Activated CD4-positive, alpha-beta memory T cell treated with anti-CD3 and anti-CD28 coated beads for 36 hours (primary cell): Measurements from ENCODE around the gene NAB1. TPM values are rescaled to one million over a fixed set of nuclear protein-coding genes. Genes with fewer than 3 reads are reported as not detected.
"Not testable (repeated sequence)": the region's sequence is repeated elsewhere in the genome, so short reads cannot be mapped to it uniquely, and the experiment has no call there.

Source experiments
- CTCF ChIA-PET: fragments of 350-600 bp; sonication (Branson Sonifier 250); formaldehyde crosslinking; loops from one replicate; lab custom pipeline; 2021; ENCODE audit warnings: antibody characterized with exemption, inconsistent platforms; lab: Charles Lee
- POLR2A ChIA-PET: fragments of 350-600 bp; sonication (Branson Sonifier 250); formaldehyde crosslinking; loops from one replicate; lab custom pipeline; 2021; ENCODE audit warnings: antibody characterized with exemption; lab: Charles Lee
- DNase-seq: peaks from one replicate; pipeline ENCODE4 v3.0.0-alpha.2; 2020
- H3K27ac Mint-ChIP-seq: one replicate; pipeline ENCODE4 v1.8.0; 2021; ENCODE audit warnings: mixed read lengths
- H3K27me3 Mint-ChIP-seq: one replicate; pipeline ENCODE4 v1.8.0; 2021; ENCODE audit warnings: mixed read lengths
- H3K36me3 Mint-ChIP-seq: one replicate; pipeline ENCODE4 v1.8.0; 2021; ENCODE audit warnings: mixed read lengths
- H3K4me1 Mint-ChIP-seq: one replicate; pipeline ENCODE4 v1.8.0; 2021; ENCODE audit warnings: low read depth, mixed read lengths
- H3K4me3 Mint-ChIP-seq: one replicate; pipeline ENCODE4 v1.8.0; 2021; ENCODE audit warnings: mild to moderate bottlenecking, mixed read lengths
- H3K9me3 Mint-ChIP-seq: one replicate; pipeline ENCODE4 v1.8.0; 2021; ENCODE audit warnings: mixed read lengths
- intact Hi-C: fragments of 100-400 bp; cut with micrococcal nuclease; formaldehyde crosslinking; loops from one replicate; pipeline ENCODE4 v1.15.1; 2023
- total RNA-seq, 2 experiments: library from RNA; stranded (reverse); gene quantifications; one replicate each; pipeline ENCODE4 v1.2.3, GENCODE V29; 2021

The NAB1 gene
- total RNA-seq = 10 to 100 TPM; 48.7 to 51.5 TPM

GRCh38 chr2:190649035-190649797, at the start of gene NAB1:
Gene NAB1, plus strand, starts transcription at chr2:190649083. Its CDS starts 10,094 bp downstream, at chr2:190659177.
- Mint-ChIP-seq H3K4me3 (peak within 1 kb of the TSS; percentile 84), H3K36me3 (peaks cover 9% of the 10 kb centered on the region), H3K9me3 (no peaks in the 10 kb centered on the region), H3K27me3 (no peaks in the 10 kb centered on the region), H3K4me1 (peaks cover 38% of the 10 kb centered on the region), H3K27ac (peak within 1 kb of the TSS; percentile 97)
- intact Hi-C loops = loop anchor here (1.0 to 5.0 kb wide), 4 partner anchors 29 to 241 kb away; partner anchors contain the start of gene MFSD6
- CTCF ChIA-PET = interaction anchor here (0.7 to 2.6 kb wide), 3 partner anchors 28 to 73 kb away, joined by 3 to 27 read pairs (median 4); no protein-coding TSS in a partner anchor
- POLR2A ChIA-PET = interaction anchor here (0.9 to 12.0 kb wide), 6 partner anchors 14 to 73 kb away, joined by 3 to 110 read pairs (median 5); no protein-coding TSS in a partner anchor
- peak; percentile 73 for DNase-seq

DNA sequence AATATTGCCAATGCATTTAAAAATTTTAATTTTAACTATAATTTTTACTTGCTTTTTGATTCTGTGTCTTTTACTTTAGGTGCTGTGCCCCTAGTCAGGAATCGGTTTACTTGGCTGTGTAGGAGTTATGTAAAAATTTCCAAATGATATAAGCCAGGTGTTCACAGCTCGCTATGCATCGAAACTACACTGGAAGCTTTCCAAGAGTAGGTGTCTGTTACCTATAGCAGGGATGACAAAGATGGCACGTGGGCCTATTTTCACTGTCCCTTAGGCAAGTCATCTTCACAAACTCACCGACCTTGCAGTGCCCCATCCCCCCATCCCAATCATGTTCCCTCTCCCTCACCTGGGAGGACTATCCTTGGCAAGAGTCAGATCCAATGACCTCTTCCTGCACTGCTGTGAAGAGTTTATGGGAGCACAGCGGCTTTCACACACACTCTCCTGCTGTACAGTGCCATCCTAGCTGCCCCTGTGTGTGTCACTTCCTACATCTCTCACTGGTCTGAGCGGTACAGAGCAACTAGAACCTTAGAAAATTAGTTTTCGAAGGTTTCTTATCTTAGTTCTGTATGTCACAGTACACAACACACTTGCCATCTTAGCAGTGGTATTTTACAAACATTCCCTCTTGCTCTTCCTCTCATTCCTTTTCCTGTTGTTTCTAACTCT, 49.2 kb upstream of the NAB1 start:
- intact Hi-C loops = no loop called here
- POLR2A ChIA-PET = no interaction called here
- no peaks in the 10 kb centered on the region for H3K36me3 Mint-ChIP-seq
- no peak for DNase-seq
- no peak overlapping the region for H3K27ac Mint-ChIP-seq
- no peak overlapping the region for H3K4me3 Mint-ChIP-seq
- CTCF ChIA-PET = no interaction called here
- H3K9me3 Mint-ChIP-seq = peaks cover 4% of the 10 kb centered on the region
- no peaks in the 10 kb centered on the region for H3K27me3 Mint-ChIP-seq
- peaks cover 7% of the 10 kb centered on the region for H3K4me1 Mint-ChIP-seq

GRCh38 chr2:190600293-190601103, 48.4 kb upstream of the NAB1 start:
- POLR2A ChIA-PET = no interaction called here
- CTCF ChIA-PET = no interaction called here
- intact Hi-C loops = no loop called here

DNA sequence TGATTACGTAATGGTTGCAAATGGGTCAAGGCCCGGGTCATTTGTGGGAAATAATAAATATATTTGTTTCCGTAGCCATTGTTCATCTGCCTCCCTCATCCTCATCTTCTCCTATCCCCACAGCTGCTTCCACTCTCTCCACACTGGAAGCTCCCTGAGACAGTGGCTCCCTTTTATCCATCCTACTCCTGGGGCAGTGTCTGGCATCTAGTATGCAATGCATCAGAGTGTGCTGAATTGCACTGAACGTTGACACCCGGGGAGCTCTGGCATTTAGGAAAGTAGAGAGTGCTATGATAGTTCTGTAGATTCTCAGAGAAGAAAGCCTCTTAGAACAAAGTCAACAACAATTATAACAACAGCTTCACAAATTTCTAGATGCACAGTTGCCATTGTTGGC, 45.5 kb upstream of the NAB1 start:
- H3K27me3 Mint-ChIP-seq = peaks cover 2% of the 10 kb centered on the region
- intact Hi-C loops = no loop called here
- H3K9me3 Mint-ChIP-seq = no peaks in the 10 kb centered on the region
- H3K4me3 Mint-ChIP-seq = no peak overlapping the region
- DNase-seq = no peak
- H3K27ac Mint-ChIP-seq = no peak overlapping the region
- H3K4me1 Mint-ChIP-seq = peaks cover 7% of the 10 kb centered on the region
- ChIA-PET POLR2A (no interaction called here), CTCF (no interaction called here)
- no peaks in the 10 kb centered on the region for H3K36me3 Mint-ChIP-seq

More at GRCh38 chr2:190600293-190601103, 48.4 kb upstream of the NAB1 start:
- Mint-ChIP-seq H3K27ac (no peak overlapping the region), H3K27me3 (no peaks in the 10 kb centered on the region), H3K9me3 (peaks cover 1% of the 10 kb centered on the region), H3K4me1 (peaks cover 7% of the 10 kb centered on the region), H3K36me3 (no peaks in the 10 kb centered on the region), H3K4me3 (no peak overlapping the region)
- no peak for DNase-seq

DNA sequence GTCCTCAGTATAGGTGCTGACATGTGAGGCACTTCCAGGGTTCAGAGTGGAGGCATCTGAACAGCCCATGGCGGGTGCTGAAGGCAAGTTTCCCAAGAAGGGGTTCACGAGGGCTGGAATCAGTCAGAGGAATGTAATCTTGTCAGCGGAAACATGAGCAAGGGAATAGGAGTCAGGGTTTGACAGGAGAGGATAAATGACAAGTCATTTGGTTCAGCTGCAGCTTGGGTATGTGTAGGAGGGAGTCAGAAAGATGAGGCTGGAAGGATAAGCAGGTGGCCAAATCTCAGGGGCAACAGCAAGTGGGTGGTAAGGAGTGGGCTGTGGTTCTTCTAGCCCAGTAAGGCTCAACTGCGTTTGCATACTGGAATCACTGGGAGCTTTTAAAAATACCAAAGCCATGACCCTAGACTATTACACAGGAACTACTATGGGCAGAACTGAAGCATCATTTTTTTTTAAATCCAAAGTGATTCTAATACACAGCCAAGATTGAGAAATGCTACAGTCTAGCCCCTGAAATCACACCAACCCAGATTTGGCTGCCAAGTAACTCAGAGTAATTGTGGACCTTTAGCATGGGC, 41.8 kb upstream of the NAB1 start:
- ChIA-PET POLR2A (no interaction called here), CTCF (interaction anchor here (0.5 kb wide), 1 partner anchor 175 kb away, joined by 3 read pairs; no protein-coding TSS in a partner anchor)
- H3K36me3 Mint-ChIP-seq = peaks cover 3% of the 10 kb centered on the region
- no peaks in the 10 kb centered on the region for H3K4me1 Mint-ChIP-seq
- H3K4me3 Mint-ChIP-seq = no peak overlapping the region
- H3K9me3 Mint-ChIP-seq = peaks cover 9% of the 10 kb centered on the region
- H3K27ac Mint-ChIP-seq = no peak overlapping the region
- DNase-seq = no peak
- intact Hi-C loops = no loop called here
- peaks cover 2% of the 10 kb centered on the region for H3K27me3 Mint-ChIP-seq

DNA sequence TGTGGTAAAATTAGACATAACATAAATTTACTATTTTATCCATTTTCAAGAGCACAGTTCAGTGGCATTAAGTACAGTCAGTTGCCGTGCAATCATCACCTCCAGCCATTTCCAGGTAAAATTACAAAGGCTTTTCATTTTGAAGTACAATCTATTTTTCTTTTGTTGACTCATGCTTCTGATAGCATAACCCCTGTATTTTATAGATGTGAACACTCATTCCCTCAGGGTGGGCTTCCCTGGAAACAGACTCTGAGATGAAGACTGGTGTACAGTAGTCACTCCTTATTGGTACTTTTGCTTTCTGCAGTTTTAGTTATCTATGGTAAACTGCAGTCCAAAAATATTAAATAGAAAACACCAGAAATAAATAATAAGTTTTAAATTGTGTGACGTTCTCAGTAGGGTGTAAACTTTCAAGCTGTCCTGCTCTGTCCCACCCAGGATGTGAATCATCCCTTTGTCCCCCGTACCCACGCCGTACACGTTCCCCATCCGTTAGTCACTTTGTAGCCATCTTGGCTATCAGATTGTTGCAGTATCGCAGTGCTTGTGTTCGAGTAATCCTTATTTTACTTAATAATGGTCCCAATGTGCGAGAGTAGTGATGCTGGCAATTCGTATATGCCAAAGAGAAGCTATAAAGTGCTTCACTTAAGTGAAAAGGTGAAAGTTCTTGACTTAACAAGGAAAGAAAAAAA, 41.1 kb upstream of the NAB1 start:
- Mint-ChIP-seq H3K4me1 (no peaks in the 10 kb centered on the region), H3K4me3 (no peak overlapping the region), H3K27me3 (peaks cover 2% of the 10 kb centered on the region)

GRCh38 chr2:190608863-190609262, 40.0 kb upstream of the NAB1 start:
- H3K36me3 Mint-ChIP-seq, DNase-seq, H3K27me3 Mint-ChIP-seq, intact Hi-C loops, H3K9me3 Mint-ChIP-seq, H3K4me3 Mint-ChIP-seq, POLR2A ChIA-PET, CTCF ChIA-PET, H3K27ac Mint-ChIP-seq, H3K4me1 Mint-ChIP-seq: not testable (repeated sequence)

More for the DNA sequence above, 41.1 kb upstream of the NAB1 start:
- Mint-ChIP-seq H3K9me3 (peaks cover 9% of the 10 kb centered on the region), H3K27ac (no peak overlapping the region), H3K36me3 (peaks cover 3% of the 10 kb centered on the region)
- ChIA-PET CTCF (interaction anchor here (0.5 kb wide), 1 partner anchor 174 kb away, joined by 3 read pairs; no protein-coding TSS in a partner anchor), POLR2A (no interaction called here)
- intact Hi-C loops = no loop called here
- DNase-seq = no peak

DNA sequence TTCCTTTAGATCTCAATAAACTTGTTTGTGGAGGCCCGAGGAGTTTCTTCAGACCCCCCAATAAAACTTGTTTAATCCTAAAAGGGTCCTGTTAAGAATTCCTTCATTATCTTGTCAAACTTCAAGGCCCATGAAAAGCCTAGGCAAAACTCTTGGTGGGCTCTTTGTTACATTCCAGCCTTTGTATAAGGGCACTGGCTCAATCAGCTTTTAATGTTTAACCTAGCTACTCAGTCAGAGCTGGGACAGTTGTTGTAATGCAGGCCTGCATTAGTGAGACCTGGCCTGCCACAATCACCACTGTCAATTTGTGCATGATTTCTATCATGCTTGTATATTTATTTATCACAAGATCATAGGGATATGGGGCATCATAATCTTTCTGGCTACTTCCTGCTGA, 39.5 kb upstream of the NAB1 start:
- intact Hi-C loops, H3K4me3 Mint-ChIP-seq, H3K4me1 Mint-ChIP-seq, POLR2A ChIA-PET, H3K9me3 Mint-ChIP-seq, H3K27me3 Mint-ChIP-seq, H3K36me3 Mint-ChIP-seq, DNase-seq, CTCF ChIA-PET, H3K27ac Mint-ChIP-seq: not testable (repeated sequence)

DNA sequence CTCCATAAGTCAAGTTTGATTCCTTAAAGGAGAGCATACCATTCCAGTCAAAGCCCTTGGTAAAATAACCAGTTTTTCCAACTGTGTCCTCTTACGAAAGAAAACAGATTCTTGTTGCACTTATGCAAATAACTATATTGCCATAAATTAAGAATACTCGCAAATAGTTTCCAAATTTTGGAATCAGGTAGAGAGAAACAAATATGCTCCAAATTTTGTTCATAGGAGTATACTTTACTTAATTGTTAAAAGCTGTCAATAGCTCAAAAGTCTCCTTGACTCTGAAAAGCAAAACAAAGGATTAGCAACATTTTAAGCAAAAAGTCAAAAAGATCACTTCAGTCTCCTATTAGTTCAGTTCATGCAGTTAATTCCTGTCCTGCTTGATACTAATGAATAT, 38.4 kb upstream of the NAB1 start:
- H3K4me1 Mint-ChIP-seq, intact Hi-C loops, H3K36me3 Mint-ChIP-seq, DNase-seq, H3K27ac Mint-ChIP-seq, H3K4me3 Mint-ChIP-seq, CTCF ChIA-PET, POLR2A ChIA-PET, H3K9me3 Mint-ChIP-seq, H3K27me3 Mint-ChIP-seq: not testable (repeated sequence)

DNA sequence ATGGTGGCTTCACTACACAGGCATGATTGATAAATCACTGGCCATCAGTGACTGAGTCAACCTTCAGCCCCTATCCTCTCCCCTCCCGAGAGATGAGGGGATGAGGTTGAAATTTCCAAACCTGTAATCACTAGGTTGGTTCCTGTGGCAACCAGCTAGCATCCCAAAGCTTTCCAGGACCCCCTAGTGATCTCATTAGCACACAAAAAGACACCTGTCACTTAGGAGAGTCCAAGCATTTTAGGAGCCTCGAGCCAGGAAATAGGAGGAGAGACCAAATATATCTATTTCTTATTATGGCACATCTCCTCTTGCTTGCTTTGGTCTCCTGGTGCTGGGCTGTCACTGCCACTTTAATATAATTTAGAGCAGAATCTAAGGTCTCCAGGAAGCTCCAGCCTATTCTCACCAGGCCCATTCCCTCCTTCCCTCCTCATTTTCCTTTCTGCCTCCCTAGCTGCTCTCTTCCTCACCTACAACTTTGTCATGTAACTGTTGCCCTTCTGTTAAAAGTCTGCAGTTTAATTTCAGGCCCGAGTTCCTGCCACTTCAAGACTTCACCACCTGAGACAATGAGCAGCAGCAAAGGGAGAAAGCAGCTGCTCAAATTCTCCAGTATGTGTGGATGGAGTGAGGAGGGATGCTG, 33.2 kb upstream of the NAB1 start:
- Mint-ChIP-seq H3K9me3 (peaks cover 9% of the 10 kb centered on the region), H3K36me3 (peaks cover 2% of the 10 kb centered on the region), H3K27me3 (no peaks in the 10 kb centered on the region), H3K27ac (no peak overlapping the region), H3K4me3 (no peak overlapping the region), H3K4me1 (no peaks in the 10 kb centered on the region)
- ChIA-PET POLR2A (no interaction called here), CTCF (no interaction called here)
- no peak for DNase-seq
- intact Hi-C loops = no loop called here

GRCh38 chr2:190618030-190618429, 30.9 kb upstream of the NAB1 start:
- POLR2A ChIA-PET = no interaction called here

More at GRCh38 chr2:190618030-190618429, 30.9 kb upstream of the NAB1 start:
- no peaks in the 10 kb centered on the region for H3K4me1 Mint-ChIP-seq
- intact Hi-C loops = no loop called here
- H3K4me3 Mint-ChIP-seq = no peak overlapping the region
- no peaks in the 10 kb centered on the region for H3K27me3 Mint-ChIP-seq
- no peak for DNase-seq
- H3K9me3 Mint-ChIP-seq = no peaks in the 10 kb centered on the region
- no peaks in the 10 kb centered on the region for H3K36me3 Mint-ChIP-seq
- no peak overlapping the region for H3K27ac Mint-ChIP-seq
- CTCF ChIA-PET = no interaction called here
